ENCODE data around the gene DBNL. TPM values are rescaled to one million over a fixed set of nuclear protein-coding genes. Genes with fewer than 3 reads are reported as not detected.
A peak's percentile ranks its signal among the peaks of the same experiment; 100 is the strongest.

Gene DBNL
- total RNA-seq, 2 experiments from 2014 or later, result 88.5 to 90.6 TPM

DNA sequence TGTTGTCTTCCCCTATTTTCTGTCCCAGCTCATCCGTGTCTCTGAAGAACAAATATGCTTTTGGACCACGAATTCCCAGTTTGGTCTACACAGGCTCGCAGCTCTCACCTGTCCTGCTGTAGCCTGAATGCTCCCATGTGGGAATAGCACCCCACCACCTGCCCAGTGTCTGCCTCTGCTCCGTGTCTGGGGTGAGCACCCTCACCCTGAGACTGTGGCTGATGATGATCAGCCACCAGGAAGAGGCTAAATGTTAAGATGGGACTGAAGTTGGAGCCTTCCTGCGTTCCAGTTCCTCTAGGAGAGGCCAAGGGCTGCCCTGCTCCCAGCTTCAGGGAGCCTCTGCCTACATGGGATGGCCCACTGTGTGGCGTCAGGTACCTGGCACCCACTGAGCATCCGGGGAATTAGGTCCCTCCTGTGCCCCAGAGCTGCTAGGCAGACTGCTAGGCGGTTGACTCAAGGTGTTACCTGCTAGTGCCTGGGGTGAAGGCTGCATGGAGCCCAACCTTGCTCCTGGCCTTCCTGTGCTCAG, 17.2 kb downstream of the DBNL start:
- Histone ChIP-seq H3K27me3 (ENCODE audit: control insufficient read depth in 1 of 2, insufficient read depth in 2 of 2, low read length in 2 of 2) (no peaks in the 10 kb centered on the region), H3K4me3 (ENCODE audit: low read length) (no peak overlapping the region), H3K4me1 (ENCODE audit: insufficient read depth, low read length) (peaks cover 27% of the 10 kb centered on the region), H3K27ac (ENCODE audit: low read depth in 1 of 2, low read length in 2 of 2) (no peak overlapping the region), H3K9me3 (ENCODE audit: control insufficient read depth in 1 of 2, insufficient read depth in 1 of 2, low read length in 2 of 2) (peaks cover 0 to 6% of the 10 kb centered on the region in 2 experiments), H3K36me3 (ENCODE audit: insufficient read depth, low read length) (peaks cover 56% of the 10 kb centered on the region)
- Mint-ChIP-seq H3K27ac (no peak overlapping the region), H3K27me3 (no peaks in the 10 kb centered on the region), H3K4me1 (ENCODE audit: low read depth) (peaks cover 16% of the 10 kb centered on the region), H3K9me3 (no peaks in the 10 kb centered on the region), H3K36me3 (ENCODE audit: low read depth) (peaks cover 50% of the 10 kb centered on the region), H3K4me3 (no peak overlapping the region)
- TF ChIP-seq, protein P1, sequence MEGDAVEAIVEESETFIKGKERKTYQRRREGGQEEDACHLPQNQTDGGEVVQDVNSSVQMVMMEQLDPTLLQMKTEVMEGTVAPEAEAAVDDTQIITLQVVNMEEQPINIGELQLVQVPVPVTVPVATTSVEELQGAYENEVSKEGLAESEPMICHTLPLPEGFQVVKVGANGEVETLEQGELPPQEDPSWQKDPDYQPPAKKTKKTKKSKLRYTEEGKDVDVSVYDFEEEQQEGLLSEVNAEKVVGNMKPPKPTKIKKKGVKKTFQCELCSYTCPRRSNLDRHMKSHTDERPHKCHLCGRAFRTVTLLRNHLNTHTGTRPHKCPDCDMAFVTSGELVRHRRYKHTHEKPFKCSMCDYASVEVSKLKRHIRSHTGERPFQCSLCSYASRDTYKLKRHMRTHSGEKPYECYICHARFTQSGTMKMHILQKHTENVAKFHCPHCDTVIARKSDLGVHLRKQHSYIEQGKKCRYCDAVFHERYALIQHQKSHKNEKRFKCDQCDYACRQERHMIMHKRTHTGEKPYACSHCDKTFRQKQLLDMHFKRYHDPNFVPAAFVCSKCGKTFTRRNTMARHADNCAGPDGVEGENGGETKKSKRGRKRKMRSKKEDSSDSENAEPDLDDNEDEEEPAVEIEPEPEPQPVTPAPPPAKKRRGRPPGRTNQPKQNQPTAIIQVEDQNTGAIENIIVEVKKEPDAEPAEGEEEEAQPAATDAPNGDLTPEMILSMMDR (IDR thresholded peaks at IDR 0.05), result no peak
- ATAC-seq (ENCODE audit: poor library complexity), result no peak
- ChIA-PET POLR2A (interaction anchor here (1.4 to 2.9 kb wide), 3 partner anchors 10 to 61 kb away, joined by 3 to 8 read pairs (median 5); partner anchors contain the start of genes DBNL and POLD2), CTCF (no interaction called here)
- intact Hi-C loops (cut with DNase I, micrococcal nuclease), result no loop called here
- peak in 1 of 14 experiments; percentile 25 for DNase-seq

DNA sequence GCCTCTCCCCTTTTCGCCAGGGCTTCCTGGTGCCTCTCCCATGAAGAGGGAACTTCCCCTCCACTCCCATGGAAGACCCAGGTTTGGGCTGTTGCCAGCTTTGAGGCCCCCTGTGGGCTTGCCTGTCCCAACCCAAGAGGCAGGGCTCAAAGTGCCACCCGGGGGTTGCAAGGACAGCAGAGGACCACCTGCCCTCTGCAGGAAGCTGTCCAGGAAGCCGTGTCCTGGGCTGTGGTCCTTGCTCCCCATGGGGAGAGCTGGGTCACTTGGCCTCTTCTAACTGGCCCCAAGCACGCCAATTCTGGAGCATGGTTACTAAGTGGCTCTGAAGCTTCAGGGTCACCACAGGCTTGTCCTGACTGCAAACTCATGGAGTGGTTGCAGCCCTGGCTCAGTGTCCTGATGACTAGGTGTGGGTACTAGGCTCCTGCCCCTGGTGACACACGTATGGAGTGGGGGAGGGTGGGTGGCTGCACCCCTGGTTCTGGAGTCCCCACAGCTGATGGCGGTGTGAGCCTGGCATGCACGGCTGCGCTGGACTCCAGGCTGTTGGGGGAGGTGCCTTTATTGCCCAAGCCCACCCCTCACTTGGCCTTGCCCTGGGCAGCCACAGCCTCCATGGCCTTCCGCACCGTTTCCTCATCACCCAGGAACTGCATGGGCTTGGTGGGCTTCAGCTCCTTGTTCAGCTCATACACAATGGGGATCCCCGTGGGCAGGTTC, 17.8 kb downstream of the DBNL start:
- Mint-ChIP-seq H3K27me3 (no peaks in the 10 kb centered on the region), H3K4me3 (no peak overlapping the region), H3K36me3 (ENCODE audit: low read depth) (peaks cover 45% of the 10 kb centered on the region), H3K27ac (no peak overlapping the region), H3K4me1 (ENCODE audit: low read depth) (peaks cover 21% of the 10 kb centered on the region), H3K9me3 (no peaks in the 10 kb centered on the region)
- ChIA-PET POLR2A (interaction anchor here (1.4 to 2.9 kb wide), 3 partner anchors 10 to 60 kb away, joined by 3 to 8 read pairs (median 5); partner anchors contain the start of genes DBNL and POLD2), CTCF (no interaction called here)
- peaks cover 0 to 6% of the 10 kb centered on the region in 2 experiments for H3K9me3 ChIP-seq (ENCODE audit: control insufficient read depth in 1 of 2, insufficient read depth in 1 of 2, low read length in 2 of 2)
- H3K27me3 ChIP-seq (ENCODE audit: control insufficient read depth in 1 of 2, insufficient read depth in 2 of 2, low read length in 2 of 2), result no peaks in the 10 kb centered on the region
- H3K27ac ChIP-seq (ENCODE audit: low read depth in 1 of 2, low read length in 2 of 2), result no peak overlapping the region
- H3K36me3 ChIP-seq (ENCODE audit: insufficient read depth, low read length), result peaks cover 50% of the 10 kb centered on the region
- H3K4me3 ChIP-seq (ENCODE audit: low read length), result no peak overlapping the region
- DNase-seq, result peak in 1 of 14 experiments; percentile 32
- intact Hi-C loops (cut with DNase I, micrococcal nuclease), result no loop called here
- H3K4me1 ChIP-seq (ENCODE audit: insufficient read depth, low read length), result peaks cover 31% of the 10 kb centered on the region
- no peak for ATAC-seq (ENCODE audit: poor library complexity)
- TF ChIP-seq, protein P1 (IDR thresholded peaks at IDR 0.05), result no peak

DNA sequence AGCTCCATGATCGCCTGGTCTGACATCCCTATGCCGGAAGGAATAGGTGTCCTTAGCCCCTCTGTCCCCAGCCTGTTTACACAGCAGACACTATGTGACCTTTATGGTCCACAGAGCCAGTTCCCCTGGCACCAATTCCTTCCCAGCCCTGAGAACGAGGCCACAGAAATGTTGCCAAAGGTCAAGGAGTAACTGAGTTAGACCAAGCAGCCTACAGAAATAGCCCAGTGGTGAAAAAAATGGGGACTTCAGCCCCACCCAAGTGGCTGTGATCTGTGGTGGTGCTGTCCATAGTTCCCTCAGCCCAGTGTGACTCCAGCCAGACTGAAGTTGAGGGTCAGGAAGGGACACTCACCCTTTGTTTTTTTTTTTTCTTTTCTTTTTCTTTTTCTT, 18.4 kb downstream of the DBNL start:
- Mint-ChIP-seq H3K4me1 (ENCODE audit: low read depth) (peaks cover 21% of the 10 kb centered on the region), H3K36me3 (ENCODE audit: low read depth) (peaks cover 40% of the 10 kb centered on the region), H3K9me3 (no peaks in the 10 kb centered on the region), H3K27ac (no peak overlapping the region), H3K4me3 (no peak overlapping the region), H3K27me3 (no peaks in the 10 kb centered on the region)
- ATAC-seq (ENCODE audit: poor library complexity) (no peak), DNase-seq (no peak)
- TF ChIP-seq, protein P1 (IDR thresholded peaks at IDR 0.05), result no peak
- Histone ChIP-seq H3K4me1 (ENCODE audit: insufficient read depth, low read length) (peaks cover 30% of the 10 kb centered on the region), H3K4me3 (ENCODE audit: low read length) (no peak overlapping the region), H3K27ac (ENCODE audit: low read depth in 1 of 2, low read length in 2 of 2) (no peak overlapping the region), H3K27me3 (ENCODE audit: control insufficient read depth in 1 of 2, insufficient read depth in 2 of 2, low read length in 2 of 2) (no peaks in the 10 kb centered on the region), H3K9me3 (ENCODE audit: control insufficient read depth in 1 of 2, insufficient read depth in 1 of 2, low read length in 2 of 2) (peaks cover 0 to 6% of the 10 kb centered on the region in 2 experiments), H3K36me3 (ENCODE audit: insufficient read depth, low read length) (peaks cover 44% of the 10 kb centered on the region)
- CTCF ChIA-PET, result no interaction called here
- intact Hi-C loops (cut with DNase I, micrococcal nuclease), result no loop called here
- POLR2A ChIA-PET, result interaction anchor here (1.4 to 2.9 kb wide), 3 partner anchors 11 to 60 kb away, joined by 4 to 8 read pairs (median 5); partner anchors contain the start of gene POLD2
